ENCODE results near the gene MXRA5. TPM values are rescaled to one million over a fixed set of nuclear protein-coding genes. Genes with fewer than 3 reads are reported as not detected.

MXRA5 gene
- total and polyA plus RNA-seq, 2 of the 8 experiments (the other 6 are each of a cell fraction or from before 2014, with no cell fraction given): 0.56 to 1.7 TPM

DNA sequence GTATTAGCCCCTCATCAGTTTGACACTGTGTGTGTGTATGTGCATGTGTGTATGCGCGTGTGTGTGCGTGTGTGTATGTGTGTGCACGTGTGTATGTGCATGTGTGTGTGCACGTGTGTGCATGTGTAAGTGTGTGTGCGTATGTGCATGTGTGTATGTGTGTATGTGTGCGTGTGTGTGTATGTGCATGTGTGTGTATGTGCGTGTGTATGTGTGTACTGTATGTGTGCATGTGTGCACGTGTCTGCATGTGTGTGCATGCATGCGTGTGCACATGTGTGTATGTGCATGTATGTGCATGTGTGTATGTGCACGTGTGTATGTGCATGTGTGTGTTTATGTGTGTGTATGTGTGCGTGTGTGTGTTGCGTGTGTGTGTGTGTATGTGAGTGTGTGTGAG lies 31.1 kb upstream of the MXRA5 start:
- DNase-seq (ENCODE audit: low read depth in 1 of 2, low spot score in 2 of 2) (no peak), FAIRE-seq (no peak)
- Histone ChIP-seq H2AK5ac (ENCODE audit: low read depth, low read length) (no peak overlapping the region), H3K14ac (ENCODE audit: insufficient read length) (no peak overlapping the region), H3K4me2 (ENCODE audit: insufficient read depth in 1 of 2, low read depth in 2 of 2, low read length in 2 of 2) (no peak overlapping the region), H2AFZ (ENCODE audit: low read length) (no peak overlapping the region), H3K27me3 (replicated peaks in 1 of 4; ENCODE audit: control insufficient read depth in 3 of 4, extremely low read depth in 1 of 4, insufficient read depth in 3 of 4, low read length in 3 of 4) (no peaks in the 10 kb centered on the region), H2BK15ac (ENCODE audit: low read length) (no peak overlapping the region), H3K23me2 (ENCODE audit: low read depth, low read length) (0 out of 2 replicates have a peak, but pooled peaks cover 2% of the 10 kb centered on the region), H3K18ac (ENCODE audit: extremely low read depth, low read length) (no peak overlapping the region), H3K23ac (ENCODE audit: insufficient read length) (no peak overlapping the region), H3K56ac (replicated peaks; ENCODE audit: insufficient read length, low read depth, low read length) (no peak overlapping the region), H3K79me2 (ENCODE audit: control insufficient read depth in 1 of 2, insufficient read depth in 2 of 2, low read length in 2 of 2) (no peaks in the 10 kb centered on the region), H3K36me3 (ENCODE audit: control insufficient read depth in 2 of 4, insufficient read depth in 4 of 4, low read length in 3 of 4) (no peaks in the 10 kb centered on the region), H4K8ac (ENCODE audit: extremely low read depth, insufficient read depth, low read length) (no peak overlapping the region), H2BK20ac (ENCODE audit: low read length) (no peak overlapping the region), H4K5ac (ENCODE audit: insufficient read length, low read depth, low read length) (no peak overlapping the region), H3K79me1 (ENCODE audit: low read depth, low read length) (no peaks in the 10 kb centered on the region), H3K4ac (replicated peaks; ENCODE audit: insufficient read length, low read depth, low read length) (no peak overlapping the region), H3K27ac (ENCODE audit: low read depth, low read length) (no peak overlapping the region), H3K9ac (replicated peaks in 1 of 4; ENCODE audit: extremely low read depth in 1 of 4, low read depth in 3 of 4, low read length in 3 of 4) (no peak overlapping the region), H3K9me3 (ENCODE audit: insufficient read depth in 2 of 2, low read depth in 1 of 2, low read length in 1 of 2) (no peaks in the 10 kb centered on the region), H3K4me1 (replicated peaks in 1 of 4; ENCODE audit: control insufficient read depth in 3 of 4, insufficient read depth in 4 of 4, low read length in 3 of 4) (no peaks in the 10 kb centered on the region), H4K20me1 (replicated peaks in 1 of 2; ENCODE audit: control insufficient read depth in 1 of 2, insufficient read depth in 2 of 2, low read length in 2 of 2) (peaks cover 0 to 2% of the 10 kb centered on the region in 2 experiments), H2BK120ac (replicated peaks; ENCODE audit: low read depth, low read length) (no peak overlapping the region), H2BK5ac (ENCODE audit: low read depth, low read length) (no peak overlapping the region), H2BK12ac (ENCODE audit: low read depth, low read length) (no peak overlapping the region), H4K91ac (replicated peaks; ENCODE audit: insufficient read length, low read length) (no peak overlapping the region), H3K4me3 (ENCODE audit: extremely low read depth in 1 of 4, insufficient read depth in 2 of 4, low read depth in 3 of 4, low read length in 4 of 4) (no peak overlapping the region)
- POLR2A ChIA-PET (ENCODE audit: partially characterized antibody): interaction anchor here (1.1 kb wide), 1 partner anchor 226 kb away, joined by 3 read pairs; no protein-coding TSS in a partner anchor
- TF ChIP-seq POU5F1 (IDR thresholded peaks at IDR 0.05; ENCODE audit: low read depth, low read length) (no peak), ASH2L (IDR thresholded peaks at IDR 0.05; ENCODE audit: low read length) (no peak), KDM5A (IDR thresholded peaks at IDR 0.05; ENCODE audit: low read length) (no peak), GABPA (IDR thresholded peaks at IDR 0.05; ENCODE audit: borderline replicate concordance, insufficient read depth, low read length) (no peak), HDAC2 (IDR thresholded peaks at IDR 0.05; ENCODE audit: borderline replicate concordance in 1 of 2, low read depth in 2 of 2, low read length in 2 of 2) (no peak), EZH2 (IDR thresholded peaks at IDR 0.05; ENCODE audit: low read depth, low read length, severe bottlenecking) (no peak), CEBPB (IDR thresholded peaks at IDR 0.05; ENCODE audit: low read depth, low read length) (no peak), YY1 (IDR thresholded peaks at IDR 0.05; ENCODE audit: low read depth, low read length) (no peak), CHD2 (IDR thresholded peaks at IDR 0.05; ENCODE audit: low read length) (no peak), SIX5 (IDR thresholded peaks at IDR 0.05; ENCODE audit: low read depth, low read length) (no peak), SP1 (IDR thresholded peaks at IDR 0.05; ENCODE audit: low read depth, low read length) (no peak), POLR2A (IDR thresholded peaks at IDR 0.05; ENCODE audit: control extremely low read depth in 1 of 2, low read depth in 2 of 2, low read length in 2 of 2) (no peak), CHD1 (IDR thresholded peaks at IDR 0.05; ENCODE audit: low read depth, low read length) (no peak), RAD21 (IDR thresholded peaks at IDR 0.05 in 1 of 2, conservative IDR thresholded peaks at IDR 0.05 in 1 of 2; ENCODE audit: low read depth in 2 of 2, low read length in 2 of 2) (no peak), RXRA (IDR thresholded peaks at IDR 0.05; ENCODE audit: insufficient read depth, low read depth, low read length) (no peak), FOSL1 (IDR thresholded peaks at IDR 0.05; ENCODE audit: insufficient read depth, low read depth, low read length) (no peak)
- WGBS, 2 experiments (ENCODE audit: extremely low coverage in 1 of 2, insufficient coverage in 1 of 2, insufficient read length in 1 of 2, insufficient replicate concordance in 2 of 2, low coverage in 1 of 2, low lambda C conversion rate in 2 of 2, missing lambda C conversion rate in 1 of 2): 79% methylated on average over 13 of the region's 13 CpGs; no CpG with 5 or more reads in 1 of the 2 experiments
- CTCF ChIA-PET (ENCODE audit: partially characterized antibody): interaction anchor here (0.8 kb wide), 1 partner anchor 9 kb away, joined by 3 read pairs; no protein-coding TSS in a partner anchor
